Right renal cortex interstitium (tissue), 3 donors: ENCODE results near the gene GLOD4. TPM values are rescaled to one million over a fixed set of nuclear protein-coding genes. Genes with fewer than 3 reads are reported as not detected.

Experiments used
- polyA plus RNA-seq, 3 donors: library from polyadenylated mRNA; unstranded; fragments of 120-200 nt; gene quantifications; one replicate each; pipeline ENCODE4 v1.2.1, GENCODE V29; 2013; ENCODE audit not compliant: insufficient read length in 3 of 3

GLOD4 gene
- polyA plus RNA-seq, 3 donors = 128 to 140 (median 138) TPM

Other genes starting within 250 kb of the GLOD4 start
- 10 to 100 TPM; 27.4 to 30.6 (median 28.9) TPM for gene VPS53, start 67.4 kb downstream of the GLOD4 start, polyA plus RNA-seq
- gene TLCD3A, start 49.7 kb downstream of the GLOD4 start, polyA plus RNA-seq = 10 to 100 TPM; 24.3 to 28.2 (median 26.8) TPM
- gene GEMIN4, start 30.0 kb downstream of the GLOD4 start, polyA plus RNA-seq = 10 to 100 TPM; 20.8 to 21.7 (median 21.0) TPM
- gene MRM3, start 73 bp upstream of the GLOD4 start, polyA plus RNA-seq = 10 to 100 TPM; 19.8 to 21.7 (median 20.8) TPM
- gene NXN, start 197.5 kb upstream of the GLOD4 start, polyA plus RNA-seq = 10 to 100 TPM; 30.7 to 35.4 (median 32.9) TPM
- 10 to 100 TPM; 14.9 TPM for gene TIMM22, start 214.8 kb upstream of the GLOD4 start, polyA plus RNA-seq